Suppressor macrophage treated with lipopolysaccharide for 1 hour (primary cell): Measurements from ENCODE around the gene CEP72.
"Not testable (repeated sequence)": the region's sequence is repeated elsewhere in the genome, so short reads cannot be mapped to it uniquely, and the experiment has no call there.

Experiments used
- DNase-seq, 3 donors: peaks; one replicate each; pipeline ENCODE4 v3.0.0-alpha.2; 2020 to 2022

CEP72 gene

DNA sequence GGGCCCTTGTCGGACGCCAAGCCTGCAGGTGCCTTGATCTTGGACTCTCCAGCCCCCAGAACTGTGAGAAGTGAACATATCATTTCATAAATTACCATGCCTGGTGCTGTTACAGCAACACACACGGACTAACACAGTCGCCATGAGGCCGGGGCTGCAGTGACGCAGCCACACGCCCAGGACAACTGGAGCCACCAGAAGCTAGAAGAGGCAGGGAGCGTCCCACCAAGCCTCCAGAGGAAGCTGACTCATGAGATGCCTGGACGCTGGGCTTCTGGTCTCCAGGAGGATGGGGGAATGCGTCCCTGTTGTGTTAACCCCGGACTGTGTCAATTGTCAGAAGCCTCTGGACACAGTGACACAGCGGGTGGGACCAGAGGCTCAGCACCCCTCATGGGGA lies 74.8 kb downstream of the CEP72 start:
- DNase-seq, result not testable (repeated sequence)

DNA sequence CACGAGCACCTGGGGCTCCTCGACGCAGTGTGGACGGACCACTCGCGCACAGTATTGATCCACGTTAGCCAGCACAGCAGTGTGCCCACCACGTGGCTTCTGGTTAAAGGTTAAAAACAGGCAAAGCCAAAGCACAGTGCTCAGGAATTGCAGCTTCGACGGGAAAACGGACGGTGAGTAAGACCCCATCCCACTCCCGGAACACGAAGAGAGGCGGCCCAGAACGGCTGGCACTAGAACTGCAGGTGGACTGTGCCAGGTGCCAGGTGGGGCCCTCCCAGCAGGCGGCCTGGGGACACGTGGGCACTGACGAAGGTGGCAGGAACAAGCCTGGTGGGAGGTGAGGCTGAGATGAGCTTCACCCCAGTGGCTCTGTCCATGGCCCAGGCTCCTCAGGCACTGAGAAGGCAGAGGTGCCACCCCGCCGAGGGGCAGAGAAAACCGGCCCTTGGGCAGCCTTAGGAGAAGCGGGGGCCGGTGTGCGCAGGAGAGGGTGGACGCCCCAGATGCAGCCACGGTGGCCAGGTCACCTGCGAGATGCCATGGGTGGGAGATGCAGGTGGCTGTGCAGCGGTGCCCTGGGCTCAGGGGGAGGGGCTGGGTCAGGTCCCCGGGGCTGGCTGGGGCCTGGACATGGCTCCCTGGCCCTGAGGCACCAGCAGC lies 76.3 kb downstream of the CEP72 start:
- DNase-seq, result not testable (repeated sequence)

DNA sequence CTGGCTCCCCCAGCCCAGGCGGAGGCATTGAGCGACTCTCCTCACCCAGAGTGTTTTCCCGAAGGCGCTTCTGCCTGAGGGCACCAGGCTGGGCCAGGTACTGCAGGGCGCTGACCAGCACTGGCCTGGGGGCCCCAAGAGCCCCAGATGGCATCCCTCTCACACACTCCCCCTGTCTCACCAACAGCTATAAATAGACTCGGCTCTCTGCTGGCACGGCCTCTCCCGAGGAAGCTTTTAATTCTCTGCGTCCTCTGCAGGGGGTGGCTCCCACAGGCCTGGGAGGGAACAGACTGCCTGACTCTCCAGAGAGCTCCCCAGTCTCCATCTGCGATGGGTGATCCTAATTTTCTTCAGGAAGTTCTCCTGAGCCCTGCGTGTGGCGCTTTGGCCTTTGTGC lies 78.2 kb downstream of the CEP72 start:
- not testable (repeated sequence) for DNase-seq

DNA sequence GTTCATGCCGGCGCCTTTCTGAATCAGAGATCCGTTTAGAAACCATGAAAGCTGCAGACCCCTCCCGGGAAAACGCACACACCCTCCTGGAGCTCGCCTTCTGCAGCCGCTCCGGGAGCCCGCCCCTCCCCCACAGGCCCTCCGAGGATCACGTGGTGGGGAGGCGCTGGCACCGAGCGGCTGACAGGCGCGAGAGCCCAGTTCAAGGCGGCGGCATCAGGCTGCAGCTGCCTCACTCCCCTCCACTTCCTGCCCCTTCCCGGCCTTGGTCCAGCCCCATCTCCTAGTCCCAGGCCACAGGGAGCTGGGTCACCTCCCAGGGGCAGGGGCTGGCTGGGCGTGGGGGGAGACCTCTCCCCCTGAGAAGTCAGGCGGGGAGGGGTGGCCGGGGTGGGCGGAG lies 78.9 kb downstream of the CEP72 start:
- not testable (repeated sequence) for DNase-seq

DNA sequence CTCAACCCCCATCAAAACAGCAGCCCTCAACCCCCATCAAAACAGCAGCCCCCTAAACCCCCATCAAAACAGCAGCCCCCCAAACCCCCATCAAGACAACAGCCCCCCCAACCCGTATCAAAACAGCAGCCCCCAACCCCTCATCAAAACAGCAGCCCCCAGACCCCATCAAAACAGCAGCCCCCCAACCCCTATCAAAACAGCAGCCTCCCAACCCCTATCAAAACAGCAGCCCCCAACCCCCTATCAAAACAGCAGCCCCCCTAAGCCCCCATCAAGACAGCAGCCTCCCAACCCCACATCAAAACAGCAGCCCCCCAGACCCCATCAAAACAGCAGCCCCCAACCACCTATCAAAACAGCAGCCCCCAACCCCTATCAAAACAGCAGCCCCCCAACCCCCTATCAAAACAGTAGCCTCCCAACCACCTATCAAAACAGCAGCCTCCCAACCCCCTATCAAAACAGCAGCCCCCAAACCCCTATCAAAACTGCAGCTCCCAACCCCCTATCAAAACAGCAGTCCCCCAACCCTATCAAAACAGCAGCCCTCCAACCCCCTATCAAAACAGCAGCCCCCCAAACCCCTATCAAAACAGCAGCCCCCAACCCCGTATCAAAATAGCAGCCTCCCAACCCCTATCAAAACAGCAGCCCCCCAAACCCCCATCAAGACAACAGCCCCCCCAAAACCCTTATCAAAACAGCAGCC lies 79.8 kb downstream of the CEP72 start:
- DNase-seq, result no peak

DNA sequence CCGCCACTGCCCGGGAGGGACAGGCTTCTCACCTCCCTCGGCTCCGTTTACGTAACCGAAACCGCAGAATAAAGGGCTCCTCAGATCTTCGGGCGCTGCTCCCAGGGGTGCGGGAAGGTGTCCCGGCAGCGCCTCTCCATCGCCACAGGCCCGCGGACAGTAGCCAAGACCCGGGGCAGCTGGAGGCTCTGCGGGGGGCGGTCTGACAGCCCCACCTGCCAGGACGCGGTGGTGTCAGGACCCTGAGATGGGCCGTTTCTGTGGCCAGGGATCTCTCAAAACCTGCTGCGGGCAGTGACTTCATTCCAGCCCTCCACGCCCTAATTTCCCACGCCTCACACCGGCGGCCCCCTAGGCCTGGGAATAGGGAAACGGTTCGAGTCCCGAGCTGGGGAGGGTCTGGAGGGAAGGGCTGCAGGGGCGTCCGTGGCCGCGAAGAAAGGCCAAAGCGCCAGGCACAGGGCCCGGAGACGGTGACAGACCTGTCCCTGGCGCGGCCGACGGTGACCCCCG lies 80.4 kb downstream of the CEP72 start:
- DNase-seq, result not testable (repeated sequence)

DNA sequence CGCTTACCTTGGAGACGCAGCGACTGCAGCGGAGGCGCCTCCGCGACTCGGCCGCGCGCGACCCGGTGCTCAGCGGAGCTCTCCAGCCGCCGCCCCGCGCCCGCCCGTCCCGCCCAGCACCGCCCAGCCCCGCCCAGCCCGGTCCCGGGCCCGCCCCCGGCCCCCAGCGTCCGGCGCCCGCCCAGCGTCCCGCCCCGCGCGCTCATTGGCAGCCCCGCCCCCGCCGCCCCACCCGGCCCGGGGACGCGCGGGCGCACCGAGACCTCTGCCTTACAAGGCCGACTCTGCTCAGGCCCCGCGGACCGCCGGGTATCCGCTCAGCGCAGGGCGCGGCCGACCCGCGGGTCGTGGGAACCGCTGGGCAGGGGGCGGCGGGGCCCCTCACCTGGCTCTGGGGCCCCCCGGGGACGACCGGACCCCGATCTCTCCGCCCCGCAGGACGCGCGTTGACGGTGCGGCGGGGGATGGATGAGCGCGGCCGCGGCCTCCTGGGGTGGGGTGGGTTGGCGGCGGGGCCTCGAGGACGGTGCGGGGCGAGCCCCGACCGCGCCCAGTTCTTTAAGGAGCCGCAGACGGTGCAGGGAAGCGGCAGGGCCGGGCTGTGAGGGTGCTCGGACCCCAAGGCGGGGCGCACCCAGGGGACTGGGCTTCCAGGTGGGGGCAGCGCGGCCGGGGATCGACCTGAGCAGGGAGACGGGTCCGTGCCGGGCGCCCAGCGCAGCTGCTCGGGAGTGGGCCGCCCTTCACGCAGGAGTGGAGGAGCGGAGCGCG lies 81.3 kb downstream of the CEP72 start, which contains the start of gene TPPP:
TPPP (minus strand) TSS at position 82 of the 771 bp plus-strand sequence. CDS start 15,292 bp downstream, outside the sequence.
- DNase-seq, result peak; percentile 76 to 94 (median 88)

DNA sequence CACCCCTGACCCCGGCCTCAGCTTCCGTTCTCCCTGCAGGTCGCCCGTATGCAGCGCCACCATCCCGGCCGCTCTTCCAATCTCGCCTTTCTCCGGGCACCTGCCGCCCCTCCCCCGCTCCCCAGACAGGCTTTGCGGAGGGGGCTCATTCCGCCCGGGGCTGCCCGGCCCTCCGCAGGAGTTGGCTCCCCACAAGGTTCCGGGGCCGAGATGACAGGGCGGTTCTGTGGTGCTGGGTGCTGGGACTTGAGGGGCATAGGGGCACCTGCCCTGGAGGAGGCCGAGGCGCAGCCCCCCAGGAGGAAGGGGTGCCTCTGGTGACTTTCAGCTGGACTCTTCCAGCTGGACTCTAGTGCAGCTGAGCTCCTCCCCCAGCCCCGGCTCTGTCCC lies 81.9 kb downstream of the CEP72 start:
- DNase-seq, result not testable (repeated sequence)

DNA sequence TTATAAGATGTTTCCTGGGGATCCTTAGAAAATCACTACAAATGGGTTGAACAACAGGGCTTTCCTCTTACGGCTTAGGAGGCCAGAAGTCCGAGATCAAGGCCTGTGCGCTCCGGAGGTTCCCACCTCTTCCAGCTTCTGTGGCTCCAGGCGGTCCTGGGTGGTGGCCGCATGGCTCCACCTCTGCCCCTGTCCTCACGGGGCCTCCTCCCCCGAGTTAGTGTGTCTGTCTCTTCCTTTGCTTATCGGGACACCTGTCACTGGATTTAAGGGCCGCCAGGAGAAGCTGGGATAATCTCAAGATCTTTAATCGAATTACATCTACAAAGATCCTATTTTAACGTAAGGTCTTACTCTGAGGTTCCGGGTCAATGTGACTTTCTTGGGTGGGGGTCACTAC lies 83.3 kb downstream of the CEP72 start:
- DNase-seq, result not testable (repeated sequence)

DNA sequence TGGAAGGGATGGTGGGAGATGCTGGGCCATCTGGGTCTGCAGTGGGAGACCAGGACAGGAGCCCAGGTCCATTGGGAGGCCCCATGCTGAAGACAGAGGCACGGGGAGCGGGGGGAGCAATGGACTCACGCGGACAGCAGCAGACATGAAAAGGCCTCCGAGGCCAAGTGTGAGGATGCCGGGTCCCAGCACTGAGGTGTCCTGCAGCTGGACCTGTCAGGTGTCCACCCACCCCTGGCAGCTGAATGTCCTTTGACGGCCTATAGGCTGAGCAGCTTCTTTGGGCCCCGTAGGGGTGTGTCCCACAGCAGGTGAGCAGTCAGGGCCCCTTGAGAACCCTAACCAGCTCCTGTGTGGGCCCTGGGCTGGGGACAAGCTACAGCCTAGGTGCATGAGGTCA lies 84.1 kb downstream of the CEP72 start:
- DNase-seq, result not testable (repeated sequence)

DNA sequence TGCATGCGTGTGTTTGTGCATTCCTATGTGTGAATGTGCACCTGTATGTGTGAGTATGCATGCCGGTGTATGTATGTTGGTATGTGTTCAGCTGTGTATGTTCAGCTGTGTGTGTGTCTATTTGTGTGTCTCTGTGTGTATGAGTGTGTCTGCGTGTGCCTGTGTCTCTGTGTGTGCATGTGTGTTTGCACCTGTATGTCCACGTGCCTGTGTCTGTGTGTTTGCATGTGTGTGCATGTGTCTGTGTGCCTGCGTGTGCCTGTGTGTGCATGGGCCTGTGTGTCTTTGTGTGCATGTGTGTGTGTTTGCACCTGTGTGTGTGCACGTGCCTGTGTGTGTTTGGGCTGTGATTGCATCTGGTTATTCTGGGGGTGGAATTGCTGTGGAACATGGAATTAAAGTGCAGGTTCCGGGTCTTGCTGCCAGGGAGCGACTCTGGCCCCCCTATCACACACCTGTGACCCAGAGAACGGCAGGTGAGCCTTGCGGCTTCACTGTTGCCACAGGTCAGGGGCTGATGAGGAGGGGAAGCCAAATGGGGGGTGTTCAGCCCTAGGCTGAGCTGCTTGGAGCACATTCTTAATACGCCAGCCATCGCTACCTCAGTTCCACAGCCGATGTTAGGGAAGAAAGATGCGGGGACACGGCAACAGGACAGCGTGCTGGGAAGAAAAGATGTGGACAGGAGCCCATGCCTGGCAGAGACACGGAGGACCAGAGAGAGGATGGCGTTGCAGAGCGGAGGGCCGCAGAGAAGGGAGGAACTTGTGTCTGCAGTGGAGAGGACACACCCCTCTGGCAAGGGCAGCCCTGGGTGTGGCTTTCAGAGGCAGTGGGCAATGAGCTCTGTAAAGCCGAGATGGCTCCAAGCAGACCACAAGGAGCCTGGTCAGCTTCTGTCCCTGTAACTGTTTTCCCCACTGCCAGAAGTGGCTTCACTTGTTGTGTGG lies 84.9 kb downstream of the CEP72 start:
- DNase-seq, result not testable (repeated sequence)
